ENCODE results near the gene CPXM2.

Gene CPXM2

DNA sequence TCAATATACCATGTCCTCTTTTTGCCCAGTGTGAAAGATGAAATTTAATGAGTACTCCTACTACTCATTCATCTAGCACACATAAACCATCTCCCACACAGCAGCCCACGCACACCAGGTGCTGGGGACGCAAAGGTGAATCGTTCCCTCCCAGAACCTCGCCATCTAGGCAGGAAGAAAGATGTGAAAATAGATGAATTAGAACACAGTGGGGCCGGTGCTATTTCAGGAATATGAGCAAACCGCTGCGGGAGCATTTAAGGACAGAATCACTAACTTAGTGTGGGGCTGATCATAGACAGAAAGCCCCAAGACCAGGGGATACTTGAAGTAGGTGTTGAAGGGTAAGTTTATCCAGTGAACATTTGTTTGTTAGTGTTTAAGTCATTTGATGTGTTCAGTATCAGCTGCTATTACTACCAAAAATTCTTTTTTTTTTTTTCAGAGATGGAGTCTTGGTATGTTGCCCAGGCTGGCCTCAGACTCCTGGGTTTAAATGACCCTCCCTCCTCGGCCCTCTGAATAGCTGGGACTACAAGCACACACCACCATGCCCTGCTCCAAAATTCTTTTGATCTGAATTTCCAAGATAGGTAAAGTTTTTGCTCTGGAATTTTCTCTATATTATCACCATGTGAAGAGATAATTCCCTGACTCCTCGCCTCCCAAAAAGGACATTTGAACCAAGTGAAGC, 48.8 kb downstream of the CPXM2 start:
- DNase-seq = no peak

DNA sequence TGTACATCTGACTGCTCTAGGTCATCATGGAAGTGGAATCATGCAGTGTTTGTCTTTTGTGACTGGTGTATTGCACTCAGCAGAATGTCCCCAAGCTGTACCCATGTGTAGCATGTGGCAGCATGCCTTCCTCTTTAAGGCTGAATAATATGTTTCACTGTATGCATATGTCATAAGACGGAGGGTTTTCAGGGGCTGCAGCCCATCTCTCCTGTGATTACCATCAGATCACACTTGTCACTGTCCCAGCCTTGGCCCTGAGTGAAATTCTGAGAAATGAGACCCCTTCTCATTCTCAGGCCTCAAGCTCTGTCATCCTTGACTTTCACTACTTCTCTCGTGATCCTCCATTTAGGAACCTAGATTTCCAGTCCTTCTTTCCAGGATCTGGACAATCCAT, 50.0 kb downstream of the CPXM2 start:
- no peak for DNase-seq

DNA sequence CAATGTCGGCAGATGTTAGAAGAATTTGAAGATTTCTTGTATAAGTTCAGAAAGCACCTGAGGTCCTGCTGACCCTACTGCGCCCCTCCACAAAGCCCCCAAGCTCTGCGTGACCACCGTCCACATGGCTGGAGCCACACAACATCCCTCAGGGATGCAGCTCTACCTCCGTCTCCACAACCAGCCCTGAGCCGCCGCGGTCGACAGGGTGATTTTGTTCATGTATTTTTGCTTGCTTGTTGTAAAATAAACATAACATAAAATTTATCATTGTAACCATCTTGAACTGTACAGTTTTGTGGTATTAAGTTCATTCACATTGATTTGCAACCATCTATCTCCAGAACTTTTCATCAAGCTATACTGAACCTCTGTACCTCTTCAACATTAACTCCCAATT, 50.5 kb downstream of the CPXM2 start:
- DNase-seq = no peak

DNA sequence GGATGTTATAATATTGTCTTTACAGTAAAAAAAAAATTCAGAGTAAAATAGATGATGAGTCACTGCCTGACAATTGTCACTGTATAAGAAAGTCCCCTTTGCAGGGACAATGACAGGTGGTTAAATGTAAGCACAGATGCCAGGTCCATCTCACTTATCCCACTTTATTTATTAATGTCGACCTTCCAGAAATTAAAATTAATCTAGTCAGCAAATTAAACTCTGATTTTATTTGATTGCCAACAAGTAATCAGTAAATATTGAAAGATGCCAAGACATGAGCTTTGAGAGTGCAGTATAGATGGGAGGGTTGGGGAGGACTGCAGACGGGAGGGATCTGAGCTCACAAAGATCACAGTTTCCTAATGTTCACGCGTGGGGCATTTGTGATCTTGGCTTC, 50.9 kb downstream of the CPXM2 start:
- DNase-seq = no peak

DNA sequence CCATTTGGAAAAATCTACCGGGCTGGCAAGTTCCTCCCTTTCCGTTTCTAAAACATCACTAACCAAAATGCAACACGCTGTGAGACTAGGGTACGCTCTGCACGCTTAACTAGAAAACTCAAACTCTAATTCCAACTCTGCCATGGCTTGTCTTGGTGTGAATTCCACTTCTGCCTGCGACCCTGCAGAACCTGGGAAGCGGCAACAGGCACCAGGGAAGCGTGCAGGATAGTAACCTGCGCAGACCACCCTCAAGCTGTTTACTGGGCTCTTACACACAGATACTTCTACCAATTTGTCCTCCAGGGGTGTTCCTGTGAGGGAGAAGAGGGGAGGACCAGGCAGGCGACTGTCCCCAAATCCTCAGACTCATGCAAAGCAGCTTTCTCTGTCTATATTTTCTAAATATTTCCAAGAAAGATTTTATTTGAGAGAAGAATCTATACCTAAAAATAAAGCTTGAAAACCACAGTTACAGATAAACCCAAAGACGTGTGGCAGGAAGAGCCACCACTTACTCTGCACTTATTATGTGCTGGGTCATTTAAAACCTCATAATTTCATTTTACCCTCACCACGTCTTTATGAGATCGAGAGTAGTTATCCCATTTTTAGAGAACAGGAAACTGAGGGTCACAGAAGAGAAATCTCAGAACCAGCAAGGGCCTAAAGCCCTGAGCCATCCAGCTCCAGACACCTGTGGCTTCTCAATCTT, 52.9 kb downstream of the CPXM2 start:
- DNase-seq = no peak

DNA sequence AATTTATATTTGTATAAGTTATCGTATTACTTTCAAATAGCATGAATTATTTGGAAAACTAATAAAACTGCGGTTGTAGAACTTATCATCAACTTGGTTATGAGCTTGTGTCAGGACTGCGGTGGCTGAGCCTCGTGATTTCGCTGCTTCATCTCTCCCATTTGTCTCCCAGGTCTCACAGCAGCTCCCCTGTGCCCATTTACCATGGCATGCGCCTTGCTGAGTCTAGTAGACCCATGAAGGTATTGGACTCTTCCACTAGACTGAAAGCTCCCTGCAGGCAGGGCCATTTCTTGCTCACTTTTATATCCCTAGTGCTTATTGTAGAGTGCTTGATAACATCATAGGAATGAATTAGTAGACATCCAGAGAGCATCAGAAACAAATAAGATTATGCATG, 53.9 kb downstream of the CPXM2 start:
- no peak for DNase-seq

DNA sequence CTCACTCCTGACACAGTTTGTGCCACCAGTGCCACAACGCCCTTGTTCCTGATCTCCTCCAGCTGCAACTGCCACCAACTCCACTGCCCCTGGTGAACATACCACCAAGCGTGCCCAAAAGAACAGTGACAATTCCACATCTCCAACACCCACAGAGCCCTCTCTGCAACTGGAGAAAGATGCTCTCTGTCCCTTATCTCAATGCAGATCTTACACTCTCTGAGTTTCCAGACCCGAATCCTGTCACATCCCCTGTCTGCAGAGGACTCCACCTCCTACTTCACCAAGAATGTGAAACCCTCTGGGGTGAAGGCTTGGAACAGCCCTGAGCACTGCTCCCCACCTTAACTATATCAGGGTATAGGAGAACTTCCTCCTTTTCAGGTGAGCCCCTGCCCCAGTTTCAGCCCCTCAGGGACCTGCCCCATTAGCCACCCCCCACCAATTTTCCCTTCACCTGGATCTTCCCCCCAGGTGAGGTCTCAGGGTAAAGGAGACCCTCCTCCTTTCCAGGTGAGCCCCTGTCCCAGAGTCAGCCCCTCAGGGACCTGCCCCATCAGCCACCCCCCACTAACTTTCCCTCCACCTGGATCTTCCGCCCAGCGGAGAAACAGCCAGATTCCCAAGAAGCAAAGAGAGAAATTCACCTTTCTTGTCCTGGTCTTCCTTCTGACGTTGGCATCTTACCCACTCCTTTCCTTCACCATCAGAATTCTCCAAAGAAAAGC, 55.0 kb downstream of the CPXM2 start:
- no peak for DNase-seq

DNA sequence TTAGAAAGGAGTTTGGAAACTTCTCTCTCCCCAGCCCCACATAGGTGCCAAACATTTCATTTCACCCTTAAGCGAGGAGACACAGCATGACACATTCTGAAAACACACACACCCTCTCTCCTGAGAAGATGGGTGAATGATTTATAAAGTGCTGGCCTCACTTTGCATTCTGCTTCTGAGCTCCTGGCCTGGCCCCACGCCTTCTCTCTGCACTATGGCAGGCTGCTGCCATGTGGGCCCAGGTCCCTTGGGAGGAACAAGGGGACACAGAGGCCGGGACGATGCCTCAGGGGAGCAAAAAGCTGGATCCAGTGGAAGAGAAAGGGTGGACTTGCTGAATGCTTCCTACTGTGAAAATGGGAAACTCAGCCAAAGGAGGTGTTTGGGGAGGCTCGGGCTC, 56.0 kb downstream of the CPXM2 start:
- no peak for DNase-seq

DNA sequence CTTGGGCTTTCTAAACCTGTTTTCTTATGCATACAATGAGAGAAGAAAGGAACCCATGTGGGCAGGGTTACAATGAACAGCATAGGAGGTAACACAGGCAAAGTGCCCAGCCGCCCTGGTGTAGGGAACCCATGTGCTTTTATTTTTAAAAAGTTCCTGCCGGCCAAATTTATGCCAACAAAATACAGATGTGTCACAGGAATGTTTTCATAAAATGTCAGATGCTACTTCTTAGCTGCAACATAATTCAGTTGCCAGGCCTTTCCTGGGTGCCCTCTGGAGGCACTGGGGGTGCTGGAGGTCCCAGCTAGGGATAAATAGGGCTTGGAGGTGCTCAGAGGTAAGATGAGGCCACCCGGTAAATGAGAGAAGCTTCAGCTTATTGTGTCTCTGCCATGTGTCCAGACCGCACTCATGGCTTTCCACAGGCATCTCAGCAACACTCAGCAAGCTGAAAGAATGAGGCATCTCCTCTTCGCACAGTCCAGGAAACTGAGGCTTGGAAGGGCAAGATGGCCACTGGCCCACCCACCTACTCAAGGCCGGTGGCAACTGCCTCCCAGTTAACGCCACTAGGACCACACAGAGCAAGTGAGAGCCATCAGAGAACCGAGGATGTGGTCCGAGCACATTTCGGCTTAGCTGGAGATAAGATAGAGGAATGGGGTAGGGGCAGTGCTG, 58.3 kb downstream of the CPXM2 start:
- no peak for DNase-seq

DNA sequence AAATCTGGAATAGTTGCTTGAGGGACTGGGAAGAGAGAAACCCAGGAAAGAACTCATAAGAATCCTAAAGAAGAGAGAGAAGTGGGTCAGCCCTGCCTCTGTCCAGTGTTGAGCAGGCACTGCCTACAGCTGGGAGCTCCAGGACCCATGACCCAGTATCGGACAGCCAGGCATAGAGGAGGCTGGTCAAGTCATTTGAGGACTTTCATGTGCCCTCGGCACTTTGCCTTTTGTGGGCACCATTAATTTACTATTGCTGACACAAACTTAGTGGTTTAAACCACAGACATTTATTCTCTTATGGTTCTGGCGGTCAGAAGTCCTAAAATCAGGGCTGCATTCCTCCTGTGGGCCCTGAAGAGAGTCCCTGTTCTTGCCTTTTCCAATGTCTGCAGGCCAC, 60.3 kb downstream of the CPXM2 start:
- no peak for DNase-seq

DNA sequence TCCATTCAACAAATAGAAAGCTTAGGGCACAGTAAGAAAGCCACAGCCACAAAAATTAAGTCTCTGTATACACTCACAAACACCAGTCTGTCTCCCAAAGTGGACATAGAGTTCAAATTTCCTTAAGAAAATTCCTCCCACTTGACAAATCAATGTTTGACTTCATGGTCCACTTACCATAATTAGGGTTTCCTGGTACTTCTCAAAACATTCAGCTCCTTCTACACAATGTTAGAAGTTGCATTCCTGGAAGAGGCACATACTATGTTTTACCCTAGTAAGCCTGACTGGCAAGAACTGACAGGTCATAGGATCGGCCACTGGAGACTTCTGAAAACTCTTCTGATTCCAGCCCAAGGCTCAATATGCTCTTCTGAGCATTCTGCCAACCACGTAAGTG, 70.5 kb downstream of the CPXM2 start:
- no peak for DNase-seq

DNA sequence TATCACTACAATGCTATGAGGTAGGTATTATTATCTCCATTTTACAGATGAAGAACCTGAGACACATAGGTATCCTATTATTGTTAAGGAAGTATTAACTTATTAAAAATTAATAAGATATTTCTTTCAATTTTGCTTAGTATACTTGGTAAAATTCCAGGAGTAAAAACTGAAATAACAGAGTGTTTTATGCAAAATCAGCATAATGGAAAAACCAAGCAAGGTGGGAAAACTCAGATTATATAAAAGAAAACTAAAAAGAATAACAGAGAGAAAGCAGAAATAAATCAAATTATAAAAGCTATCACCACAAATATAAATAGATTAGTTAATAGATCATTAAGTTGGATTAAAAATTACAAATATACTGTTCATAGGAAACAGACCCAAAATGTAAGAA, 82.0 kb downstream of the CPXM2 start:
- DNase-seq = no peak

DNA sequence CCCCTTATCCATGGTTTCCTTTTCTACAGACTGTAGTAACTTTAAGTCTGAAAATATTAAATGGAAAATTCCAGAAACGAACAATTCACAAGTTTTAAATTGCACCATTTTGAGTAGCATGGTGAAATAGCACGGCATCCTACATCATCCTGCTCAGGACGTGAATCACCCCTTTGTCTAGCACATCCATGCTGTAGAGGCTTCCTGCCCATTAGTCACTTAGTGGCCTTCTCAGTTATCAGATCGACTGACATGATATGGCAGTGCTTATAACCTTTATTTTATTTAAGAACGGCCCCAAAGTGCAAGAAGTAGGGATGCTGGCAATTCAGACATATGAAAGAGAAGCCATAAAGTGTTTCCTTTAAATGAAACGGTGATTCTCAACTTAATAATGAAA, 82.7 kb downstream of the CPXM2 start:
- no peak for DNase-seq

DNA sequence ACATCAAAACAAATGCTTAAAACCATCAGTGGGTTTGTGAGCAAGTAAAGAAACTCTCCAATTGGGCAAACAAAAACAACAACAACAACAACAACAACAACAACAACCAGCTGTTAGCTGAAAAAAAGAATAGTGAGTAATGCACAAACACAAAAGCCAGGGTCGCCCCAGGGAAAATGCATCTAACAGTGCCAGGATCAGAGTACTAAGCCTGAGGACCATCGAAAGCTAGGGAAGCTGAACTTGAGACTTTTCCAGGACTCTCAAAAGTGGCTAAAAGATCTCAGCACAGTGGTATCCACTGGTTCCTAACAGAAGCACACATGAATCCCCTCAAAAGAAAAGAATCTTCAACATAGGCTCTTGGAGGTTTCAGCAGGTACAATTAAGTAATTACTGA, 83.3 kb downstream of the CPXM2 start:
- DNase-seq = no peak

DNA sequence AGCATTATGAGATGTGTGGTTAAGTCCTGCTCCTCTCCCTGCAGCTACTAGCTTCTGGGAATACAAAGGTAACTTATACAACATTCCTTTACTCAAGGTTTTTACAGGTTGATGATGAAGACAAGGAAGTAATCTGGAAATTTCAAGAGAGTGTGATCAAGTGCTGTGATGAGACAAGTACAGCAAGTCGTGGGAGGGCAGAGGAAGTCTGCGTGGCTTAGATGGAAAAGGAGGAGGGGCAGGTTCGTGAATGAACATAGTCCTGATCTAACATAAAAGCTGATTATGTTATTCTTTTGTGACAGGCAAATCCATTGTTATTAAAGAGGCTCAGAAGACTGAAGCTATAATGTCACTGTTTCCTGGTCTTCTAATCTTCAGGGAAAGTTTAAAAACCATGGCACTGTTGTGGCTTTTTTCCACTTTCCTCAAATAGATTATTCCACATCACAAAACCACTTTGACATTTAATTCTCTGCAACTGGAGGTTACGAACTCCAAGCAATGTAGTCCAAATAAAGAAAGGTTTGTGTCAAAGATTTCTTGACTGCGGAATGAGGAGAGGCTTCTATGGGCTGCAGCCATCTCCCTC, 84.1 kb downstream of the CPXM2 start:
- DNase-seq = no peak

DNA sequence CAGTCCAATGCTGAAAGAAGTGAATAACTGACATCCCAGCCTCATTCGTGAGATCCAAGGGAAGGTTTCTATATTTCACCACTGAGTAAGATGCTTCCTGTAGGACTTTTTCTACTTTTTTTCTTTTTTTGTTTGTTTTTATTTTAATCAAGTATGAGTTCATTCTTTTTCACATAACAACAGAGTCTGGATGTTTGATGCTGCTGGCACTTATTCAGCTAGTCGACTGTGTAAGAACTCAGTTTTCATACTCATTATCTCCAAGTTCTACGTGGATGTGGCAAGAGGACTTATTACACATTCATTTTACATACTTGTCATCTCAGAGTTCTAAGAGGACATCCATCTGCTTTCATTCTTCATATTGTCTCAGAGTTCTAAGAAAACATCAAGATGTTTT, 86.9 kb downstream of the CPXM2 start:
- no peak for DNase-seq

DNA sequence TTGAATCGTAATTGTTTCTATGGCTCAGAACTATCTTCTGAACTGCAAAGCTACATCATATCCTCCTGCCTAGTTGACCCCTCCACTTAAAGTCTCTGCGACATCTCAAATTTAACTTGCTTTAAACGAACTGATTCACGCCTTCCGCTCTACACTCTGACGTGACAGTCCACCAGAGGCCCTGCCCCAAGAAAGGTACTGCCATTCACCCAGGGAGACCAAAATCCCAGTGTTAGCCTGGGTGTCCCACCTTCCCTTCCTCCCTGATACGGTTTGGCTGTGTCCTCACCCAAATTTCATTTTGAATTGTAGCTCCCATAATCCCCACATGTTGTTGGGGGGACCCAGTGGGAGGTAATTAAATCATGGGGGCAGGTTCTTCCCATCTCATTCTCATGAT, 90.8 kb downstream of the CPXM2 start:
- no peak for DNase-seq

DNA sequence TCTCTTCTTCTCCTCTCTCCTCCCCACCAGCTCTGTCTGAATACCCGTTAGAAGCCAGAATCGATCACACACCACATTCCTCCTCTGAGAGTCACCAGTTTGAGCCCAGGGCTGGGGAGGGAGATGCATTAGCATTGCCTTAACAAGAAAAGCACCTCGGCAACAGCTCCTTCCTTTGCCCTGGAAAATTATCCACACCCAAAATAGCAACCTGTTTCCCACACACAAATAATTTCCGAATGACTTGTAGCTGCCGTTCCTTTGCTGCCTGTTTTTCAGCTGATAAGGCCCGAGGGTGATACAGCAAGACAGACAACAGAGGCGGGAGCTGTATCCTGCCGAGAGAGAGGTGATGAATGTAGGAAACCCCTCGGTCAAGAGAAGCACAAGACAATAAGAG, 91.3 kb downstream of the CPXM2 start:
- no peak for DNase-seq

DNA sequence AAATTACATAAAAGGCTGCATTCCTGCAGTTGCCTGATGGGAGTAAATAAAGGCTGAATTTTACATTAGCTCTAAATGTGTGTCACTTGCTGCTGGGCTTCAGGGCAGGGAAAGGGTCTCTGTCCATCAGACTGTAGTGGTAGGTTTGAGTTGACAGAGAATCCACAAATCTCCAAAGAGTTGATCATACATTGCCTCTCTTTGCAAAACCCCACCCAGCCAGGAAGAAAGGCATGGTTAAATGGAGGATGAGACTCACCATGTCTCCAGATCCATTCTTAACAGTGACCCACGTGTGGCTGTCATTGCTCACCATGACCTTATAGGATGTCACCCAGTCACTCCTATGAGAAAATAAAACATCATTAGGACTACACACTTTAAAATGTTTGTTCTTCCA, 92.8 kb downstream of the CPXM2 start:
- no peak for DNase-seq

DNA sequence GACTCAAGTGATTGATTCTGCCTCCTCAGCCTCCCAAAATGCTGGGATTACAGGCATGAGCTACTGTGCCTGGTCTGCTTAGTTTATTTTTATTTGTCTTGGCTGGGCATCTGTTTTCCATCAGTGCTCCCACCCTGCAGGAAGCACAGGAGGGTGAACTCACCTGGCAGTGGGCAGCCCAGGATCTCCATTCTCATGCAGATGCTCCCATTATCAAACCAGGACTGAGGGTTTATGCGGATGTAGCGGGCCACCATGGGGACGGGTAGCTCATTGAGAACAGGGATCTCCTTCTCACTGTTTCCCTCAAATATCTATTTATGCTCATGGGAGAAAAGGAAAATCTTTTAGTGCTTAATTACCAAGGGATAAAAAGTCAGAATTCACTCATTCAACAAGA, 93.8 kb downstream of the CPXM2 start:
- no peak for DNase-seq

DNA sequence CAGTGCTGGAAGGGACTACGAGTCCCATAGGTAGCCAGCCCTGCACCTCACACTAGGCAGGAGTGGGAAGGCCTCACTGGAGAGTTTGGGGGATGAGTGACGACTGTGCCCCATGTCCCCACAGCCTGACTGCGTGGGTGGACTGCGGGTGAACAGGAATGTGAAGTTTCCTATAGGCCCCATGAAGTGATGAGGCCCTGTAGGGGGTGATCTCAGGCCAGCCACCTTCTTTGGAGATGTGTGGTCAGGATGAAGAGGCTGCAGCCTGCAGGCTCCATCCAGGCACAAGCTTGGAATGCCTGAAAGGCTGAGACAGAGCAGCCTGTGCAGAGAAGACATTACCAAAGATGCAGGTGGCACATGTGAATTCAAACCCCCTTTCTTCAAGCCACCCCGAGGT, 94.9 kb downstream of the CPXM2 start:
- no peak for DNase-seq

DNA sequence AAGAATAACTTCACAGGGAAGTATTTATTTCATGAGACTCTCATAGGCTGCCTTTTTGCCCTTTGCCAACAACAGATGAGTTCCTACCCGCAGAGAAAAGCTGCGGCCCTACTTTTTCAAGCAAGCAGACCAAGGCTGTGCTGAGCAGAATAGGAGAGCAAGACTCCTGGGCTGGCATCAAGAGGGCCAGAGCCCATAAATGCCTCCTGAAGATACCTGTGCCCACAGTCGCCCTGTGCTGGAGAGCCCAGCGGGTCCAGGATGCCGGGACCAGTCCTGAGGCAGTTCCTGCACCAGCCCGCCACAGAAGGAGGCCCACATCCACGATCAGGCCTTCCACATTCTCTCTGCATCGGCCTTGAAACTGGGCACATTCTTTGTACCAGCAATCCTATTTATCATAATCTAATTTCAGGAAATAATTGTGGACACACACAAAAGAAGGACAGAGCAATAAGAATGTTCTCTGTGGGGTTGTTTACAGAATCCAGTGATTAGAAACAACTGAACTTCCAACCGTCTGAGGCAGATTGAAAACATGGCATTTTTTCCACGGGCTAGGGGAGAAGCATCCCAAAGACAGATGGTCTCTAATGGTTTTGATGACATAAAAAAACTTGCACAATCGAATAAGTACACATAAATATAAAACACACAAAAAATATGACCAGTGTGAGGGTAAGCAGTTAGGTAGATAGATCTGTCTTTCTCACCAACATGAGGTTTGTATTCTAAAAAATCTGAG, 95.6 kb downstream of the CPXM2 start:
- no peak for DNase-seq

Data from right hindlimb (tissue), 1 donor.